Measurements from ENCODE around the gene SLC6A6. TPM values are rescaled to one million over a fixed set of nuclear protein-coding genes. Genes with fewer than 3 reads are reported as not detected.

SLC6A6 gene
- total RNA-seq, 4 donors from 2014 or later: 4.4 to 10.5 (median 7.7) TPM

DNA sequence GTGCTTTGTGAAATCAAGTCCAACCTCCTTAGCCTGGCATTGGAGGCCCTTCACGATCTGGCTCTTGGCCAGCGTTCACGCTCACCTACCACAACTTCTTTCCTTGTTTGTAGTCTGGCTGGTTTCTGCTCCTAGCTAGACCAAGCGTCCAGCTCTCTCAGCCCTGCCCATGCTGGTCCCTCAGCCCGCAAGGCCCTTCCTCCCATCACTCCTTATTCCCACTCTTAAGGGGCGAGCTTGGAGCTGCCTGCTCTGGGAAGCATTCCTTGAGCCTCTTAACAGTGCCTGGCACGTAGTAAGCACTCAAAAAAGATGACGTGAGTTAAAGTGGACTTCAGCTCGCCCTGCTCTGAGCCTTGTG lies 8.7 kb downstream of the SLC6A6 start:
- intact Hi-C loops (cut with DNase I; ENCODE audit: low total_unique reads) (no loop called here), in situ Hi-C loops (cut with MboI; ENCODE audit: low pct_ligation_motif_present in 1 of 4, low pct_unique_long_range_greater_than_20kb in 1 of 4, low sequenced_read_pairs in 3 of 4) (no loop called here)
- TF ChIP-seq, protein P1, sequence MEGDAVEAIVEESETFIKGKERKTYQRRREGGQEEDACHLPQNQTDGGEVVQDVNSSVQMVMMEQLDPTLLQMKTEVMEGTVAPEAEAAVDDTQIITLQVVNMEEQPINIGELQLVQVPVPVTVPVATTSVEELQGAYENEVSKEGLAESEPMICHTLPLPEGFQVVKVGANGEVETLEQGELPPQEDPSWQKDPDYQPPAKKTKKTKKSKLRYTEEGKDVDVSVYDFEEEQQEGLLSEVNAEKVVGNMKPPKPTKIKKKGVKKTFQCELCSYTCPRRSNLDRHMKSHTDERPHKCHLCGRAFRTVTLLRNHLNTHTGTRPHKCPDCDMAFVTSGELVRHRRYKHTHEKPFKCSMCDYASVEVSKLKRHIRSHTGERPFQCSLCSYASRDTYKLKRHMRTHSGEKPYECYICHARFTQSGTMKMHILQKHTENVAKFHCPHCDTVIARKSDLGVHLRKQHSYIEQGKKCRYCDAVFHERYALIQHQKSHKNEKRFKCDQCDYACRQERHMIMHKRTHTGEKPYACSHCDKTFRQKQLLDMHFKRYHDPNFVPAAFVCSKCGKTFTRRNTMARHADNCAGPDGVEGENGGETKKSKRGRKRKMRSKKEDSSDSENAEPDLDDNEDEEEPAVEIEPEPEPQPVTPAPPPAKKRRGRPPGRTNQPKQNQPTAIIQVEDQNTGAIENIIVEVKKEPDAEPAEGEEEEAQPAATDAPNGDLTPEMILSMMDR (IDR thresholded peaks at IDR 0.05): no peak
- no peak for TF ChIP-seq EP300 (IDR thresholded peaks at IDR 0.05; ENCODE audit: low read depth)
- no peak for TF ChIP-seq POLR2AphosphoS5 (IDR thresholded peaks at IDR 0.05)
- no peak for TF ChIP-seq POLR2A (IDR thresholded peaks at IDR 0.05)
- Histone ChIP-seq H3K36me3 (no peaks in the 10 kb centered on the region), H3K4me3 (no peak overlapping the region), H3K4me1 (peaks cover 0 to 15% (median 4%) of the 10 kb centered on the region in 4 donors), H3K27me3 (no peaks in the 10 kb centered on the region), H3K27ac (no peak overlapping the region), H3K9me3 (no peaks in the 10 kb centered on the region)
- 86% methylated on average over 9 of the region's 9 CpGs; no CpG with 5 or more reads in 1 of the 2 donors for WGBS, 2 donors (ENCODE audit: low coverage in 1 of 2)
- DNase-seq: no peak

DNA sequence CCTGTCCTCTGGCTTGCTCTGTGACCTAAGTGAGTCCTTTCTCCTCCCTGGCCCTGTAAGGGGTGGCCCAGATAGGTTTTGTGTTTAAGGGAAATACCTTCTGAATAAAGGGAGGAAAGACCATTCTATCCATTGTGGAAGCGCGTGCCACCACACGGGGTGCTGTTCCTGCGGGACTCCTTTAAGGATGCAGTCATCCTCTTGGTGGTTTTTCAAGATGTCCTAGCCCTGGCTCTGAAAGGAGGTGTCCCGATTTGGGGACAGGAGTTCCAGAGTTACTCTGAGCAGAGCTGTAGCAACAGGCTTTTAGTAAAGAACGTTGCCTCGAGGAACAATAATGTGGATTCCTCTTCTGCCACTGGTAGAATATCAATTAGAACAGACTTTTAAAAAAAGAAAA lies 9.6 kb downstream of the SLC6A6 start:
- in situ Hi-C loops (cut with MboI; ENCODE audit: low pct_ligation_motif_present in 1 of 4, low pct_unique_long_range_greater_than_20kb in 1 of 4, low sequenced_read_pairs in 3 of 4): no loop called here
- Histone ChIP-seq H3K36me3 (no peaks in the 10 kb centered on the region), H3K27ac (no peak overlapping the region)

GRCh38 chr3:14412831-14413380 lies 10.5 kb downstream of the SLC6A6 start:
- Histone ChIP-seq H3K27ac (no peak overlapping the region), H3K36me3 (no peaks in the 10 kb centered on the region), H3K4me1 (peaks cover 0 to 11% (median 2%) of the 10 kb centered on the region in 4 donors), H3K27me3 (no peaks in the 10 kb centered on the region), H3K4me3 (no peak overlapping the region), H3K9me3 (no peaks in the 10 kb centered on the region)
- in situ Hi-C loops (cut with MboI; ENCODE audit: low pct_ligation_motif_present in 1 of 4, low pct_unique_long_range_greater_than_20kb in 1 of 4, low sequenced_read_pairs in 3 of 4): no loop called here
- no peak for DNase-seq
- intact Hi-C loops (cut with DNase I; ENCODE audit: low total_unique reads): no loop called here
- TF ChIP-seq POLR2A (IDR thresholded peaks at IDR 0.05) (no peak), POLR2AphosphoS5 (IDR thresholded peaks at IDR 0.05) (no peak), EP300 (IDR thresholded peaks at IDR 0.05; ENCODE audit: low read depth) (no peak)
- TF ChIP-seq, protein P1 (IDR thresholded peaks at IDR 0.05): no peak
- WGBS, 2 donors (ENCODE audit: low coverage in 1 of 2): 82 to 100% methylated on average over 1 to 13 of the region's 13 CpGs

More for the DNA sequence above, 9.6 kb downstream of the SLC6A6 start:
- 91% methylated on average over 7 of the region's 7 CpGs; no CpG with 5 or more reads in 1 of the 2 donors for WGBS, 2 donors (ENCODE audit: low coverage in 1 of 2)
- TF ChIP-seq, protein P1 (IDR thresholded peaks at IDR 0.05): no peak
- TF ChIP-seq POLR2AphosphoS5 (IDR thresholded peaks at IDR 0.05) (no peak), EP300 (IDR thresholded peaks at IDR 0.05; ENCODE audit: low read depth) (no peak), POLR2A (IDR thresholded peaks at IDR 0.05) (no peak)
- Histone ChIP-seq H3K4me3 (no peak overlapping the region), H3K27me3 (no peaks in the 10 kb centered on the region), H3K9me3 (no peaks in the 10 kb centered on the region), H3K4me1 (peaks cover 0 to 11% (median 2%) of the 10 kb centered on the region in 4 donors)
- DNase-seq: no peak
- intact Hi-C loops (cut with DNase I; ENCODE audit: low total_unique reads): no loop called here

- H3K9me3 ChIP-seq: no peaks in the 10 kb centered on the region
- no peak for DNase-seq
- intact Hi-C loops (cut with DNase I; ENCODE audit: low total_unique reads) (no loop called here), in situ Hi-C loops (cut with MboI; ENCODE audit: low pct_ligation_motif_present in 1 of 4, low pct_unique_long_range_greater_than_20kb in 1 of 4, low sequenced_read_pairs in 3 of 4) (no loop called here)
- no peaks in the 10 kb centered on the region for H3K36me3 ChIP-seq
- H3K4me3 ChIP-seq: no peak overlapping the region
- no peak overlapping the region for H3K27ac ChIP-seq
- WGBS, 2 donors (ENCODE audit: low coverage in 1 of 2): 50 to 63% methylated on average over 1 to 11 of the region's 11 CpGs
- H3K27me3 ChIP-seq: no peaks in the 10 kb centered on the region
- TF ChIP-seq POLR2AphosphoS5 (IDR thresholded peaks at IDR 0.05) (no peak), POLR2A (IDR thresholded peaks at IDR 0.05) (no peak), EP300 (IDR thresholded peaks at IDR 0.05; ENCODE audit: low read depth) (no peak)
- TF ChIP-seq, protein P1 (IDR thresholded peaks at IDR 0.05): no peak
- peaks cover 0 to 13% (median 2%) of the 10 kb centered on the region in 4 donors for H3K4me1 ChIP-seq
Observed at GRCh38 chr3:14413381-14414071, 11.1 kb downstream of the SLC6A6 start.
